HG02970 (cell line): Measurements from ENCODE around the gene TRIM38.
A peak's percentile ranks its signal among the peaks of the same experiment; 100 is the strongest.
"Not testable (repeated sequence)": the region's sequence is repeated elsewhere in the genome, so short reads cannot be mapped to it uniquely, and the experiment has no call there.

Source experiments
- ATAC-seq: cut with Tn5 transposase; IDR thresholded peaks from one replicate; pipeline ENCODE4 v1.9.1; 2021; ENCODE audit warnings: mild to moderate bottlenecking, moderate library complexity, moderate number of reproducible peaks; ENCODE audit not compliant: unreplicated experiment, low FRiP score

The TRIM38 gene

GRCh38 chr6:25962149-25963127 is at the start of gene TRIM38:
Gene TRIM38 (plus strand): TSS chr6:25962802. CDS start chr6:25966523, 3,721 bp downstream.
- ATAC-seq, result peak; percentile 77

GRCh38 chr6:25913741-25914140 is 48.9 kb upstream of the TRIM38 start:
- no peak for ATAC-seq

- no peak for ATAC-seq
Measured at GRCh38 chr6:25916330-25916729, 46.3 kb upstream of the TRIM38 start.

- no peak for ATAC-seq
Measured at GRCh38 chr6:25916789-25917490, 45.7 kb upstream of the TRIM38 start.

- no peak for ATAC-seq
Measured at GRCh38 chr6:25918083-25918683, 44.4 kb upstream of the TRIM38 start.

- ATAC-seq, result no peak
Measured at GRCh38 chr6:25919657-25920056, 42.9 kb upstream of the TRIM38 start.

- ATAC-seq, result no peak
Measured at GRCh38 chr6:25921525-25922203, 40.9 kb upstream of the TRIM38 start.

- ATAC-seq, result no peak
Measured at GRCh38 chr6:25922301-25922700, 40.3 kb upstream of the TRIM38 start.

- ATAC-seq, result no peak
Measured at GRCh38 chr6:25925876-25926275, 36.7 kb upstream of the TRIM38 start.

- ATAC-seq, result no peak
Measured at GRCh38 chr6:25927178-25927577, 35.4 kb upstream of the TRIM38 start.

- ATAC-seq, result no peak
Measured at GRCh38 chr6:25927756-25928216, 34.8 kb upstream of the TRIM38 start.

GRCh38 chr6:25928562-25929324 is 33.9 kb upstream of the TRIM38 start:
- no peak for ATAC-seq

GRCh38 chr6:25929785-25930184 is 32.8 kb upstream of the TRIM38 start:
- not testable (repeated sequence) for ATAC-seq

GRCh38 chr6:25930532-25931410 is 31.8 kb upstream of the TRIM38 start, which contains the start of gene SLC17A2:
Gene SLC17A2 (minus strand): TSS chr6:25930691. CDS start chr6:25925796, 4,895 bp downstream.
- no peak for ATAC-seq

- ATAC-seq, result no peak
Measured at GRCh38 chr6:25931411-25931709, 31.2 kb upstream of the TRIM38 start.

- ATAC-seq, result no peak
Measured at GRCh38 chr6:25934156-25934555, 28.4 kb upstream of the TRIM38 start.

- no peak for ATAC-seq
Measured at GRCh38 chr6:25934735-25935313, 27.8 kb upstream of the TRIM38 start.

- no peak for ATAC-seq
Measured at GRCh38 chr6:25935953-25936352, 26.6 kb upstream of the TRIM38 start.
